HepG2 (cell line): ENCODE data around the gene NELFB. TPM values are rescaled to one million over a fixed set of nuclear protein-coding genes. Genes with fewer than 3 reads are reported as not detected.

Source experiments
- ATAC-seq: fragments of 200-7000 bp; cut with Tn5 transposase; 3 replicates; pipeline ENCODE4 v1.9.1; 2020; ENCODE audit warnings: mild to moderate bottlenecking, moderate library complexity
- BruUV-seq: library from RNA; stranded (reverse); fragments of 400-500 nt; replicated peaks from 2 replicates; lab custom pipeline; 2021; lab: Mats Ljungman, UMichigan
- CTCF ChIA-PET: fragments of 300-600 bp; formaldehyde crosslinking; extraction: SDS; loops from one replicate; lab custom pipeline; 2021; ENCODE audit warnings: low total read pairs, inconsistent platforms, low intra/inter-chr PET ratio; lab: Yijun Ruan, JAX
- POLR2A ChIA-PET: fragments of 350-600 bp; sonication (Branson Sonifier 250); formaldehyde crosslinking; loops from one replicate; lab custom pipeline; 2020; ENCODE audit warnings: antibody characterized with exemption, inconsistent platforms; lab: Yijun Ruan, JAX
- DNase-seq: peaks from one replicate; pipeline ENCODE4 v3.0.0-alpha.2; 2015; ENCODE audit warnings: low spot score
- FAIRE-seq: peaks from 3 replicates; lab custom pipeline; 2011; peaks lifted over from hg19 to GRCh38; lab: Jason Lieb, UNC
- H2AFZ ChIP-seq: one replicate; pipeline ENCODE4 v1.6.1; 2011; ENCODE audit warnings: low read length, inconsistent platforms
- H3K27ac ChIP-seq: fragments of 300-600 bp; 3 replicates; pipeline ENCODE4 v1.8.0; 2011; ENCODE audit warnings: mixed run types, mild to moderate bottlenecking, mixed read lengths, low read length, inconsistent platforms; ENCODE audit not compliant: insufficient read depth; ENCODE audit errors: extremely low read length
- H3K27me3 ChIP-seq, 2 experiments: fragments of 200-600 bp in 1 of 2; 2 replicates in 1 of 2; 3 replicates in 1 of 2; pipeline versions ENCODE4 v1.6.0 to v1.8.0; 2011; ENCODE audit warnings: low read length in 2 of 2, mild to moderate bottlenecking in 2 of 2, moderate library complexity in 2 of 2, inconsistent platforms in 1 of 2; ENCODE audit not compliant: insufficient read depth in 2 of 2, control insufficient read depth in 1 of 2
- H3K36me3 ChIP-seq, 2 experiments: fragments of 200-600 bp in 1 of 2; replicated peaks in 1 of 2; 2 replicates in 1 of 2; 3 replicates in 1 of 2; pipeline versions ENCODE4 v1.5.1 to v1.8.0; 2011; ENCODE audit warnings: low read length in 2 of 2, inconsistent platforms in 1 of 2; ENCODE audit not compliant: insufficient read depth in 2 of 2, control insufficient read depth in 1 of 2
- H3K4me1 ChIP-seq: 2 replicates; pipeline ENCODE4 v1.5.1; 2012; ENCODE audit warnings: low read length, inconsistent platforms; ENCODE audit not compliant: insufficient read depth
- H3K4me2 ChIP-seq: 2 replicates; pipeline ENCODE4 v1.6.0; 2011; ENCODE audit warnings: low read depth, low read length, inconsistent platforms
- H3K4me3 ChIP-seq, 3 experiments: fragments of 200-600 bp in 1 of 3; sonication (generic), shearing (Covaris generic) in 1 of 3; replicated peaks in 1 of 3; 2 replicates each; pipeline ENCODE4 v1.5.1; 2011 to 2016; ENCODE audit warnings: low read length in 3 of 3, inconsistent platforms in 2 of 3, low read depth in 2 of 3, mild to moderate bottlenecking in 2 of 3, control low read depth in 1 of 3, mixed read lengths in 1 of 3; ENCODE audit not compliant: insufficient read depth in 1 of 3
- H3K79me2 ChIP-seq: one replicate; pipeline ENCODE4 v1.6.1; 2011; ENCODE audit warnings: low read length, inconsistent platforms; ENCODE audit not compliant: insufficient read depth
- H3K9ac ChIP-seq: 2 replicates; pipeline ENCODE4 v1.6.0; 2011; ENCODE audit warnings: mild to moderate bottlenecking, low read depth, low read length, inconsistent platforms; ENCODE audit not compliant: insufficient read depth
- H3K9me3 ChIP-seq: 2 replicates; pipeline ENCODE4 v1.5.1; 2012; ENCODE audit warnings: mild to moderate bottlenecking, low read length
- H4K20me1 ChIP-seq: 2 replicates; pipeline ENCODE4 v1.6.0; 2011; ENCODE audit warnings: inconsistent platforms, mild to moderate bottlenecking, low read length, moderate library complexity; ENCODE audit not compliant: insufficient read depth
- GTF3A ChIP-seq: sonication (generic); formaldehyde crosslinking; conservative IDR thresholded peaks from 2 replicates; pipeline ENCODE4 v1.4.0; 2020; ENCODE audit warnings: mild to moderate bottlenecking, missing genetic modification reagents
- HNRNPK ChIP-seq: fragments of 200-400 bp; formaldehyde crosslinking; IDR thresholded peaks from 2 replicates; pipeline ENCODE4 v1.6.1; 2018; ENCODE audit warnings: low read length, low read depth, moderate library complexity, mild to moderate bottlenecking; ENCODE audit not compliant: poor library complexity, severe bottlenecking
- HNRNPL ChIP-seq: fragments of 200-400 bp; formaldehyde crosslinking; IDR thresholded peaks from 2 replicates; pipeline ENCODE4 v1.6.1; 2017; ENCODE audit warnings: mild to moderate bottlenecking, low read depth, low read length
- HNRNPLL ChIP-seq: fragments of 200-400 bp; formaldehyde crosslinking; IDR thresholded peaks from 2 replicates; pipeline ENCODE4 v1.6.1; 2017; ENCODE audit warnings: mild to moderate bottlenecking, low read depth, low read length; ENCODE audit not compliant: poor library complexity, severe bottlenecking
- HOXA3 ChIP-seq: sonication (generic); formaldehyde crosslinking; IDR thresholded peaks from 2 replicates; pipeline ENCODE4 v1.5.0; 2020; ENCODE audit warnings: missing genetic modification reagents
- HOXA9 ChIP-seq: sonication (generic); formaldehyde crosslinking; IDR thresholded peaks from 2 replicates; pipeline ENCODE4 v1.8.1; 2022; ENCODE audit warnings: missing genetic modification reagents, mild to moderate bottlenecking, moderate library complexity, borderline replicate concordance
- ISL2 ChIP-seq: sonication (generic); formaldehyde crosslinking; IDR thresholded peaks from 2 replicates; pipeline ENCODE4 v1.5.0; 2020; ENCODE audit warnings: missing genetic modification reagents
- MBD4 ChIP-seq: IDR thresholded peaks from 2 replicates; pipeline ENCODE4 v1.6.1; 2012; ENCODE audit warnings: low read length, inconsistent platforms, borderline replicate concordance
- MYC ChIP-seq: sonication (generic); formaldehyde crosslinking; IDR thresholded peaks from 2 replicates; pipeline ENCODE4 v1.9.0; 2021; ENCODE audit warnings: missing genetic modification reagents, borderline replicate concordance
- NFKB2 ChIP-seq: sonication (generic); formaldehyde crosslinking; IDR thresholded peaks from 2 replicates; pipeline ENCODE4 v1.4.0; 2020; ENCODE audit warnings: missing genetic modification reagents, borderline replicate concordance
- ONECUT2 ChIP-seq: sonication (generic); formaldehyde crosslinking; IDR thresholded peaks from 2 replicates; pipeline ENCODE4 v1.4.0; 2020; ENCODE audit warnings: missing genetic modification reagents
- REXO4 ChIP-seq: sonication (generic); formaldehyde crosslinking; IDR thresholded peaks from 2 replicates; pipeline ENCODE4 v1.8.0; 2022; ENCODE audit warnings: missing genetic modification reagents, mild to moderate bottlenecking, borderline replicate concordance
- SKIL ChIP-seq: sonication (generic); formaldehyde crosslinking; IDR thresholded peaks from 2 replicates; pipeline ENCODE4 v1.8.0; 2022; ENCODE audit warnings: missing genetic modification reagents, mild to moderate bottlenecking, moderate library complexity, borderline replicate concordance
- ZBTB7A ChIP-seq: sonication (generic); formaldehyde crosslinking; IDR thresholded peaks from 2 replicates; pipeline ENCODE4 v1.8.0; 2022; ENCODE audit warnings: mild to moderate bottlenecking, missing genetic modification reagents
- ZC3H13 ChIP-seq: sonication (generic); formaldehyde crosslinking; IDR thresholded peaks from 2 replicates; pipeline ENCODE4 v1.8.1; 2023; ENCODE audit warnings: mild to moderate bottlenecking, missing genetic modification reagents, moderate library complexity
- ZNF629 ChIP-seq: sonication (generic); formaldehyde crosslinking; conservative IDR thresholded peaks from 2 replicates; pipeline ENCODE4 v1.5.0; 2020; ENCODE audit warnings: missing genetic modification reagents
- WGBS: methylation state at CpG from one replicate; pipeline ENCODE4 v1.1.6; 2017; ENCODE audit warnings: low lambda C conversion rate; 5-methylcytosine and 5-hydroxymethylcytosine counted together
- in situ Hi-C: cut with HindIII; loops from 2 replicates; pipeline ENCODE4 v1.10.0; 2017; ENCODE audit warnings: low pct_unique_long_range_greater_than_20kb; ENCODE audit not compliant: extremely low pct_ligation_motif_present
- intact Hi-C: fragments of 100-400 bp; cut with micrococcal nuclease; formaldehyde crosslinking; loops from one replicate; pipeline ENCODE4 v1.10.0; 2022; ENCODE audit not compliant: unreplicated experiment
- polyA plus RNA-seq, 8 experiments: library from polyadenylated mRNA; depleted of rRNA in 3 of 8; stranded (reverse) in 7 of 8; unstranded in 1 of 8; fragments of >200 nt; fragmentation: Illumina TruSeq in 4 of 8; extraction: Trizol in 4 of 8; gene quantifications; 2 replicates each; pipeline versions ENCODE4 v1.2.1 to v1.2.3, GENCODE V29; 2011 to 2016; ENCODE audit warnings: low read depth in 4 of 8, missing spikeins in 1 of 8, mixed read lengths in 1 of 8; ENCODE audit not compliant: insufficient read depth in 1 of 8
- total RNA-seq, 5 experiments: library from RNA; depleted of rRNA; stranded (reverse); fragments of >200 nt; fragmentation: Illumina TruSeq; extraction: Trizol; gene quantifications; 2 replicates each; pipeline ENCODE4 v1.2.3, GENCODE V29; 2016; ENCODE audit warnings: low read depth in 1 of 5
- TF ChIP-seq, protein P1 (sequence below): sonication (generic); formaldehyde crosslinking; IDR thresholded peaks from 2 replicates; pipeline ENCODE4 v1.4.0; 2020; ENCODE audit warnings: missing genetic modification reagents
- TF ChIP-seq, protein P2 (sequence below): sonication (generic); formaldehyde crosslinking; IDR thresholded peaks from 2 replicates; pipeline ENCODE4 v1.4.0; 2020; ENCODE audit warnings: mild to moderate bottlenecking, low read depth, missing genetic modification reagents

The NELFB gene
- total and polyA plus RNA-seq, 2 of the 13 experiments (the other 11 are each of a cell fraction or from before 2014, with no cell fraction given) = 26.5 to 45.8 TPM

GRCh38 chr9:137234055-137234697 lies 21.0 kb upstream of the NELFB start:
- BruUV-seq = no TSS peak
- no peak for FAIRE-seq
- CTCF ChIA-PET = no interaction called here
- Histone ChIP-seq H4K20me1 (no peaks in the 10 kb centered on the region), H3K4me3 (peak overlapping the region; percentile 67 to 81 (median 72)), H3K9ac (peak overlapping the region; percentile 72), H3K9me3 (no peaks in the 10 kb centered on the region), H3K27ac (no peak overlapping the region), H3K27me3 (no peaks in the 10 kb centered on the region), H3K36me3 (no peaks in the 10 kb centered on the region), H3K79me2 (peaks cover 15% of the 10 kb centered on the region), H3K4me1 (peaks cover 67% of the 10 kb centered on the region), H3K4me2 (peak overlapping the region; percentile 85), H2AFZ (no peak overlapping the region)
- no peak for DNase-seq
- in situ Hi-C loops = no loop called here
- 3% methylated on average over 12 of the region's 40 CpGs for WGBS
- ATAC-seq = no peak
- intact Hi-C loops = no loop called here
- POLR2A ChIA-PET = interaction anchor here (0.6 to 4.1 kb wide), 5 partner anchors 9 to 43 kb away, joined by 3 to 45 read pairs (median 5); partner anchors contain the start of genes CYSRT1, NELFB and RNF208
- TF ChIP-seq, protein P1, sequence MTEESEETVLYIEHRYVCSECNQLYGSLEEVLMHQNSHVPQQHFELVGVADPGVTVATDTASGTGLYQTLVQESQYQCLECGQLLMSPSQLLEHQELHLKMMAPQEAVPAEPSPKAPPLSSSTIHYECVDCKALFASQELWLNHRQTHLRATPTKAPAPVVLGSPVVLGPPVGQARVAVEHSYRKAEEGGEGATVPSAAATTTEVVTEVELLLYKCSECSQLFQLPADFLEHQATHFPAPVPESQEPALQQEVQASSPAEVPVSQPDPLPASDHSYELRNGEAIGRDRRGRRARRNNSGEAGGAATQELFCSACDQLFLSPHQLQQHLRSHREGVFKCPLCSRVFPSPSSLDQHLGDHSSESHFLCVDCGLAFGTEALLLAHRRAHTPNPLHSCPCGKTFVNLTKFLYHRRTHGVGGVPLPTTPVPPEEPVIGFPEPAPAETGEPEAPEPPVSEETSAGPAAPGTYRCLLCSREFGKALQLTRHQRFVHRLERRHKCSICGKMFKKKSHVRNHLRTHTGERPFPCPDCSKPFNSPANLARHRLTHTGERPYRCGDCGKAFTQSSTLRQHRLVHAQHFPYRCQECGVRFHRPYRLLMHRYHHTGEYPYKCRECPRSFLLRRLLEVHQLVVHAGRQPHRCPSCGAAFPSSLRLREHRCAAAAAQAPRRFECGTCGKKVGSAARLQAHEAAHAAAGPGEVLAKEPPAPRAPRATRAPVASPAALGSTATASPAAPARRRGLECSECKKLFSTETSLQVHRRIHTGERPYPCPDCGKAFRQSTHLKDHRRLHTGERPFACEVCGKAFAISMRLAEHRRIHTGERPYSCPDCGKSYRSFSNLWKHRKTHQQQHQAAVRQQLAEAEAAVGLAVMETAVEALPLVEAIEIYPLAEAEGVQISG (CRISPR knock-in tag) = peak; percentile 47; the same call in 1 of the 2 replicates
- peak; percentile 30 for TF ChIP-seq HNRNPK
- no peak for TF ChIP-seq ONECUT2 (CRISPR knock-in tag)
- no peak for TF ChIP-seq REXO4 (CRISPR knock-in tag)
- 0 out of 2 replicates have a peak, but pooled peaks have one; percentile 46 for TF ChIP-seq HOXA3 (CRISPR knock-in tag)
- peak; percentile 76 for TF ChIP-seq ZC3H13 (CRISPR knock-in tag)
- TF ChIP-seq ZNF629 (CRISPR knock-in tag) = 0 out of 2 replicates have a peak, but pooled peaks have one; percentile 14
- TF ChIP-seq, protein P2, sequence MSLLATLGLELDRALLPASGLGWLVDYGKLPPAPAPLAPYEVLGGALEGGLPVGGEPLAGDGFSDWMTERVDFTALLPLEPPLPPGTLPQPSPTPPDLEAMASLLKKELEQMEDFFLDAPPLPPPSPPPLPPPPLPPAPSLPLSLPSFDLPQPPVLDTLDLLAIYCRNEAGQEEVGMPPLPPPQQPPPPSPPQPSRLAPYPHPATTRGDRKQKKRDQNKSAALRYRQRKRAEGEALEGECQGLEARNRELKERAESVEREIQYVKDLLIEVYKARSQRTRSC (CRISPR knock-in tag) = no peak
- 0 out of 2 replicates have a peak, but pooled peaks have one; percentile 51 for TF ChIP-seq HNRNPL
- peak; percentile 49; the same call in 1 of the 2 replicates for TF ChIP-seq HOXA9 (CRISPR knock-in tag)
- TF ChIP-seq HNRNPLL = peak; percentile 16
- TF ChIP-seq GTF3A = 0 out of 2 replicates have a peak, but pooled peaks have one; percentile 14
- TF ChIP-seq MBD4 = no peak
- 0 out of 2 replicates have a peak, but pooled peaks have one; percentile 25 for TF ChIP-seq NFKB2
- TF ChIP-seq ZBTB7A (CRISPR knock-in tag) = 0 out of 2 replicates have a peak, but pooled peaks have one; percentile 26
- TF ChIP-seq SKIL (CRISPR knock-in tag) = 0 out of 2 replicates have a peak, but pooled peaks have one; percentile 20
- TF ChIP-seq ISL2 = no peak
- TF ChIP-seq MYC = peak; percentile 50; the same call in 1 of the 2 replicates
